ENCODE results near the gene PRKCQ.

PRKCQ gene

DNA sequence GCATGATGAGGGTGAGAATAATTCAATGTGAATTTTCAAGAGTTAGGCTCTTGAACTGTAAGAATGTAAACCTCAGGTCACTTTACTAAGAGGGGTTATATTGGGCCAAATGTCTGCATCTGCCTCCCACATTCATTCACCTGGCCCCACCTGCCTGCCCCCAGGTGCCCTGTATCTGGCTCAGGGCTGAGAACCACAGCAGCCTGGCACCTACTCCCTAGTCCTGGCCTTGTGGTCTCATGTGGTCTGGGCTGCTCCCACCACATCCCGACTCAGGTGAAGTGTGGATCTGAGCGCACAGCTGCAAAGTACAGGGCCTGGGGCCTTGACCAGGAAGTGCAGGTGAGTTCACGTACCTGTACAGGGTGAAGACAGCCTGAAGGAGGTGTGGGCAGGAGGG lies 195.2 kb downstream of the PRKCQ start:
- no peak overlapping the region for H2AK5ac ChIP-seq (ENCODE audit: low read length)
- no peak overlapping the region for H2BK12ac ChIP-seq (ENCODE audit: low read length)
- no peak overlapping the region for H3K4me3 ChIP-seq (ENCODE audit: low read depth, low read length)
- no peak overlapping the region for H3K27ac ChIP-seq (ENCODE audit: low read depth, low read length)
- no peak overlapping the region for H3K18ac ChIP-seq (ENCODE audit: low read length)
- H2BK120ac ChIP-seq (ENCODE audit: insufficient read depth, low read length, poor library complexity): no peak overlapping the region
- no CpG with 5 or more reads among the region's 3 CpGs for WGBS (ENCODE audit: extremely low coverage, insufficient coverage, insufficient read length)
- H2BK5ac ChIP-seq (ENCODE audit: low read depth, low read length, poor library complexity): no peak overlapping the region
- no peak overlapping the region for H3K4me2 ChIP-seq (ENCODE audit: low read length)
- H3K4me1 ChIP-seq (ENCODE audit: control insufficient read depth in 1 of 2, insufficient read depth in 2 of 2, low read length in 2 of 2): no peaks in the 10 kb centered on the region
- no peak overlapping the region for H4K12ac ChIP-seq (ENCODE audit: low read depth, low read length)
- no peaks in the 10 kb centered on the region for H3K79me2 ChIP-seq (ENCODE audit: control insufficient read depth, insufficient read depth, low read length, poor library complexity)
- H3K9ac ChIP-seq (ENCODE audit: low read length): no peak overlapping the region
- DNase-seq: no peak
- H3K14ac ChIP-seq (ENCODE audit: low read length): no peak overlapping the region
- H3K36me3 ChIP-seq (ENCODE audit: control insufficient read depth in 1 of 2, insufficient read depth in 2 of 2, low read length in 2 of 2): peaks cover 0 to 2% of the 10 kb centered on the region in 2 experiments
- no peak overlapping the region for H3K23ac ChIP-seq (ENCODE audit: low read length)
- no peak overlapping the region for H4K91ac ChIP-seq (ENCODE audit: low read depth, low read length)
- H4K8ac ChIP-seq (ENCODE audit: low read depth, low read length): no peak overlapping the region
- H2AFZ ChIP-seq (ENCODE audit: insufficient read depth, low read length, poor library complexity): no peak overlapping the region
- H3K27me3 ChIP-seq (ENCODE audit: insufficient read depth, low read length): no peaks in the 10 kb centered on the region
- no peak overlapping the region for H3K4ac ChIP-seq (ENCODE audit: low read depth, low read length)
- peaks cover 17% of the 10 kb centered on the region for H3K9me3 ChIP-seq (ENCODE audit: insufficient read depth, low read depth, low read length)
- H3K79me1 ChIP-seq (ENCODE audit: low read length): no peaks in the 10 kb centered on the region

- Histone ChIP-seq H3K36me3 (ENCODE audit: control insufficient read depth in 1 of 2, insufficient read depth in 2 of 2, low read length in 2 of 2) (peaks cover 0 to 2% of the 10 kb centered on the region in 2 experiments), H2AK5ac (ENCODE audit: low read length) (no peak overlapping the region), H3K23ac (ENCODE audit: low read length) (no peak overlapping the region), H3K14ac (ENCODE audit: low read length) (no peak overlapping the region), H3K79me1 (ENCODE audit: low read length) (no peaks in the 10 kb centered on the region), H2BK5ac (ENCODE audit: low read depth, low read length, poor library complexity) (no peak overlapping the region), H4K12ac (ENCODE audit: low read depth, low read length) (no peak overlapping the region), H2BK120ac (ENCODE audit: insufficient read depth, low read length, poor library complexity) (no peak overlapping the region), H3K27me3 (ENCODE audit: insufficient read depth, low read length) (no peaks in the 10 kb centered on the region), H3K4ac (ENCODE audit: low read depth, low read length) (no peak overlapping the region), H3K4me3 (ENCODE audit: low read depth, low read length) (no peak overlapping the region), H3K9me3 (ENCODE audit: insufficient read depth, low read depth, low read length) (peaks cover 18% of the 10 kb centered on the region), H3K9ac (ENCODE audit: low read length) (no peak overlapping the region), H2BK12ac (ENCODE audit: low read length) (no peak overlapping the region), H3K4me1 (ENCODE audit: control insufficient read depth in 1 of 2, insufficient read depth in 2 of 2, low read length in 2 of 2) (no peaks in the 10 kb centered on the region), H3K27ac (ENCODE audit: low read depth, low read length) (no peak overlapping the region), H3K18ac (ENCODE audit: low read length) (no peak overlapping the region), H4K8ac (ENCODE audit: low read depth, low read length) (no peak overlapping the region), H3K79me2 (ENCODE audit: control insufficient read depth, insufficient read depth, low read length, poor library complexity) (no peaks in the 10 kb centered on the region), H3K4me2 (ENCODE audit: low read length) (no peak overlapping the region), H2AFZ (ENCODE audit: insufficient read depth, low read length, poor library complexity) (no peak overlapping the region), H4K91ac (ENCODE audit: low read depth, low read length) (no peak overlapping the region)
- DNase-seq: no peak
- no CpG with 5 or more reads among the region's 7 CpGs for WGBS (ENCODE audit: extremely low coverage, insufficient coverage, insufficient read length)
Measured at GRCh38 chr10:6384031-6384430, 196.0 kb downstream of the PRKCQ start.

DNA sequence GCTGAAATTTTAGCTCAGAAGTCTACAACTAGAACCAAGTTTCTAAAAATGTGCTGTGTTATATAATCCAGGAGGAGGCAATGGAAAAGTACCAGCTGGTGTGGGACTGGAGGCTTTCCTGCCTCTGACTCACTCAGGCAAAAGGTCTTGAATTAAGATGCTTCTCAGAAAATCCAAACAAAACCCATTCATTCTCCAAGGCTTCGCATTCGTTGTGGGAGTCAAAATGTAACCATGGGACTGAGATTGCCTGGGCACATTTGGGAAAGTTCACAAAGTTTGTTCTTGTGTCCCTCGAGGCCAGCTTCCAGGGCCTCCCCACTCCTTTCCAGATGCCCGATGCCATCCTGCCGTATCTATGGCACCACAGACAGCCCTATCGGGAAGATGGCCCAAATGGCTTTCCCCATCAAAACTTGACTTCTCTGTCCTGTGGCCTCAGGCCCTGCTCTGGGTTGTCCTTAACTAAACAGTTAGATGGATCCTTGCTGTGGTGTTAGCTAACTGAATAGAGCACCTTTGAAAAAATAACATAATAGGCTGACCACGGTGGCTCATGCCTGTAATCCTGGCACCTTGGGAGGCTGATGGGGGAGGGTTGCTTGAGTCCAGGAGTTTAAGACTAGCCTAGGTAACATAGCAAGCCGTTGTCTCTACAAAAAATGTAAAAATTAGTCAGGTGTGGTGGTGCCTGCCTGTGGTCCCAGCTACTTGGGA lies 196.8 kb downstream of the PRKCQ start:
- no peak overlapping the region for H3K18ac ChIP-seq (ENCODE audit: low read length)
- H4K12ac ChIP-seq (ENCODE audit: low read depth, low read length): no peak overlapping the region

GRCh38 chr10:6382081-6382480 lies 198.0 kb downstream of the PRKCQ start:
- no peak overlapping the region for H4K8ac ChIP-seq (ENCODE audit: low read depth, low read length)
- no peaks in the 10 kb centered on the region for H3K79me1 ChIP-seq (ENCODE audit: low read length)
- peaks cover 17% of the 10 kb centered on the region for H3K9me3 ChIP-seq (ENCODE audit: insufficient read depth, low read depth, low read length)
- no peaks in the 10 kb centered on the region for H3K27me3 ChIP-seq (ENCODE audit: insufficient read depth, low read length)
- no peak for DNase-seq
- no peaks in the 10 kb centered on the region for H3K36me3 ChIP-seq (ENCODE audit: control insufficient read depth in 1 of 2, insufficient read depth in 2 of 2, low read length in 2 of 2)
- H3K14ac ChIP-seq (ENCODE audit: low read length): no peak overlapping the region
- H3K4me2 ChIP-seq (ENCODE audit: low read length): no peak overlapping the region
- no peak overlapping the region for H4K12ac ChIP-seq (ENCODE audit: low read depth, low read length)
- no peak overlapping the region for H4K91ac ChIP-seq (ENCODE audit: low read depth, low read length)
- H2BK12ac ChIP-seq (ENCODE audit: low read length): no peak overlapping the region
- H3K9ac ChIP-seq (ENCODE audit: low read length): no peak overlapping the region
- H3K27ac ChIP-seq (ENCODE audit: low read depth, low read length): no peak overlapping the region
- H2BK5ac ChIP-seq (ENCODE audit: low read depth, low read length, poor library complexity): no peak overlapping the region
- no peaks in the 10 kb centered on the region for H3K4me1 ChIP-seq (ENCODE audit: control insufficient read depth in 1 of 2, insufficient read depth in 2 of 2, low read length in 2 of 2)
- no peak overlapping the region for H3K4me3 ChIP-seq (ENCODE audit: low read depth, low read length)
- no peaks in the 10 kb centered on the region for H3K79me2 ChIP-seq (ENCODE audit: control insufficient read depth, insufficient read depth, low read length, poor library complexity)
- no CpG with 5 or more reads among the region's 7 CpGs for WGBS (ENCODE audit: extremely low coverage, insufficient coverage, insufficient read length)
- H3K23ac ChIP-seq (ENCODE audit: low read length): no peak overlapping the region
- H3K4ac ChIP-seq (ENCODE audit: low read depth, low read length): no peak overlapping the region
- no peak overlapping the region for H2AK5ac ChIP-seq (ENCODE audit: low read length)
- H2AFZ ChIP-seq (ENCODE audit: insufficient read depth, low read length, poor library complexity): no peak overlapping the region
- H2BK120ac ChIP-seq (ENCODE audit: insufficient read depth, low read length, poor library complexity): no peak overlapping the region
- H3K18ac ChIP-seq (ENCODE audit: low read length): no peak overlapping the region

More for the DNA sequence above, 196.8 kb downstream of the PRKCQ start:
- Histone ChIP-seq H2AFZ (ENCODE audit: insufficient read depth, low read length, poor library complexity) (no peak overlapping the region), H3K27me3 (ENCODE audit: insufficient read depth, low read length) (no peaks in the 10 kb centered on the region), H3K4me1 (ENCODE audit: control insufficient read depth in 1 of 2, insufficient read depth in 2 of 2, low read length in 2 of 2) (no peaks in the 10 kb centered on the region), H3K27ac (ENCODE audit: low read depth, low read length) (no peak overlapping the region), H2BK120ac (ENCODE audit: insufficient read depth, low read length, poor library complexity) (no peak overlapping the region), H3K79me2 (ENCODE audit: control insufficient read depth, insufficient read depth, low read length, poor library complexity) (no peaks in the 10 kb centered on the region), H3K9me3 (ENCODE audit: insufficient read depth, low read depth, low read length) (peaks cover 16% of the 10 kb centered on the region), H3K4ac (ENCODE audit: low read depth, low read length) (no peak overlapping the region), H3K23ac (ENCODE audit: low read length) (no peak overlapping the region), H2AK5ac (ENCODE audit: low read length) (no peak overlapping the region), H3K79me1 (ENCODE audit: low read length) (no peaks in the 10 kb centered on the region), H3K36me3 (ENCODE audit: control insufficient read depth in 1 of 2, insufficient read depth in 2 of 2, low read length in 2 of 2) (peaks cover 0 to under 1% of the 10 kb centered on the region in 2 experiments), H4K8ac (ENCODE audit: low read depth, low read length) (no peak overlapping the region), H3K4me2 (ENCODE audit: low read length) (no peak overlapping the region), H2BK5ac (ENCODE audit: low read depth, low read length, poor library complexity) (no peak overlapping the region), H2BK12ac (ENCODE audit: low read length) (no peak overlapping the region), H3K4me3 (ENCODE audit: low read depth, low read length) (no peak overlapping the region), H4K91ac (ENCODE audit: low read depth, low read length) (no peak overlapping the region), H3K14ac (ENCODE audit: low read length) (no peak overlapping the region), H3K9ac (ENCODE audit: low read length) (no peak overlapping the region)
- no CpG with 5 or more reads among the region's 8 CpGs for WGBS (ENCODE audit: extremely low coverage, insufficient coverage, insufficient read length)
- DNase-seq: no peak
